Measurements from ENCODE around the gene NKTR.

GRCh38 chr3:42684632-42685362 lies 84.3 kb downstream of the NKTR start:
- TF ChIP-seq CTCF (IDR thresholded peaks at IDR 0.05; ENCODE audit: low read length) (no peak), EZH2 (optimal IDR thresholded peaks at IDR 0.05; ENCODE audit: low read depth, low read length) (no peak), EZH2phosphoT487 (IDR thresholded peaks at IDR 0.05; ENCODE audit: low read length) (no peak)
